Lower leg skin (tissue), 4 donors: ENCODE data around the gene PRKAR1A. TPM values are rescaled to one million over a fixed set of nuclear protein-coding genes. Genes with fewer than 3 reads are reported as not detected.
A peak's percentile ranks its signal among the peaks of the same experiment; 100 is the strongest.

ENCODE experiments used
- DNase-seq, 2 donors: peaks; one replicate each; pipeline ENCODE4 v3.0.0-alpha.2; 2019; ENCODE audit warnings: low spot score in 2 of 2
- H3K4me3 ChIP-seq: fragments of 200-600 bp; sonication (generic); 2 replicates; pipeline ENCODE4 v1.5.1; 2017; ENCODE audit warnings: mild to moderate bottlenecking, low read depth; ENCODE audit not compliant: poor library complexity, severe bottlenecking
- POLR2A ChIP-seq, 2 donors: fragments of 450-650 bp; IDR thresholded peaks; one replicate each; pipeline ENCODE4 v1.6.1; 2016 to 2017; ENCODE audit warnings: antibody characterized with exemption in 2 of 2, mild to moderate bottlenecking in 1 of 2, moderate library complexity in 1 of 2
- WGBS, 2 donors: methylation state at CpG; one replicate each; pipeline ENCODE4 v1.1.5; 2018; 5-methylcytosine and 5-hydroxymethylcytosine counted together
- intact Hi-C: fragments of 100-400 bp; cut with DNase I; formaldehyde crosslinking; loops from one replicate; pipeline ENCODE4 v1.15.0; 2023; ENCODE audit warnings: low total_unique reads
- total RNA-seq, 4 donors: library from RNA; depleted of rRNA; stranded (reverse); fragments of >200 nt; gene quantifications; one replicate each; pipeline ENCODE4 v1.1.0, GENCODE V29; 2016
- TF ChIP-seq, protein P1 (sequence below), 3 donors: fragments of 450-650 bp; IDR thresholded peaks; one replicate each; pipeline ENCODE4 v1.5.1; 2016; ENCODE audit warnings: antibody characterized with exemption in 3 of 3, mild to moderate bottlenecking in 3 of 3, moderate library complexity in 2 of 3

PRKAR1A gene
- total RNA-seq, 4 donors from 2014 or later = 198 to 214 (median 207) TPM

DNA sequence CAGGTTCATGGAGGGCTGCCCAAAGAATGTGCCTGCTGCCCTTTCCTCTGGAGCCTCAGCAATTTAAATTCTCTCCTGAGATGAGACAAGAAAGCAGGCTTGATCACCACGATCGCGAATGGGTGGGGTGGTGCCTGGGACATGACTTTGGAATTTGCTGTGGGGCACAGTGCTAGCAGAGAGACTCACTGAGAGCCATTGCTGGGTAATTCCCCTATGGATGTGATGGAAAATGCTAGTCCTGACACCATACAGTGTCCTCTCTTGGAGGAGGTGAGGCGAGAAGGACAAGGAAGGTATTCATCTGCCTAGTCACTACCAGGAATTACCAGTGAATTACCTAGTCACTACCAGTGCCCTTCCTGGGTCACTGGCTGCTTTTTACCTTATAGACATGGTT lies 73.4 kb downstream of the PRKAR1A start:
- no peak for TF ChIP-seq POLR2A (IDR thresholded peaks at IDR 0.05)
- TF ChIP-seq, protein P1, sequence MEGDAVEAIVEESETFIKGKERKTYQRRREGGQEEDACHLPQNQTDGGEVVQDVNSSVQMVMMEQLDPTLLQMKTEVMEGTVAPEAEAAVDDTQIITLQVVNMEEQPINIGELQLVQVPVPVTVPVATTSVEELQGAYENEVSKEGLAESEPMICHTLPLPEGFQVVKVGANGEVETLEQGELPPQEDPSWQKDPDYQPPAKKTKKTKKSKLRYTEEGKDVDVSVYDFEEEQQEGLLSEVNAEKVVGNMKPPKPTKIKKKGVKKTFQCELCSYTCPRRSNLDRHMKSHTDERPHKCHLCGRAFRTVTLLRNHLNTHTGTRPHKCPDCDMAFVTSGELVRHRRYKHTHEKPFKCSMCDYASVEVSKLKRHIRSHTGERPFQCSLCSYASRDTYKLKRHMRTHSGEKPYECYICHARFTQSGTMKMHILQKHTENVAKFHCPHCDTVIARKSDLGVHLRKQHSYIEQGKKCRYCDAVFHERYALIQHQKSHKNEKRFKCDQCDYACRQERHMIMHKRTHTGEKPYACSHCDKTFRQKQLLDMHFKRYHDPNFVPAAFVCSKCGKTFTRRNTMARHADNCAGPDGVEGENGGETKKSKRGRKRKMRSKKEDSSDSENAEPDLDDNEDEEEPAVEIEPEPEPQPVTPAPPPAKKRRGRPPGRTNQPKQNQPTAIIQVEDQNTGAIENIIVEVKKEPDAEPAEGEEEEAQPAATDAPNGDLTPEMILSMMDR (IDR thresholded peaks at IDR 0.05) = no peak
- WGBS, 2 donors = 39 to 47% methylated on average over 4 of the region's 4 CpGs

DNA sequence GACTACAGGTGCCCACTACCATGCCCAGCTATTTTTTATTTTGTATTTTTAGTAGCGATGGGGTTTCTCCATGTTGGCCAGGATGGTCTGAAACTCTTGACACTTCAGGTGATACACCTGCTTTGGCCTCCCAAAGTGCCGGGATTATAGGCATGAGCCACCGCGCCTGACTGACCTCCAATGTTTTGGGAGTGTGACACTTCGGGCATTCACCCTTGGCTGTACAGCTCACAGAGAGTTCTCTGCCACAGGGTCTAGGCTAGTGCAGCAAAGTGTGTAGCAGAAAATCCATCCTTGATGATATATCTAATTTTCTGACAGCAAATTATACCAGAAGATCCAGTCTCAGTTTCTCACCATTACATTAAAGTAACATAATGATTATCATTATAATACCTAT lies 74.8 kb downstream of the PRKAR1A start:
- intact Hi-C loops = no loop called here
- TF ChIP-seq, protein P1 (IDR thresholded peaks at IDR 0.05) = no peak
- TF ChIP-seq POLR2A (IDR thresholded peaks at IDR 0.05) = no peak
- peak in 1 of 2 donors; percentile 52 for DNase-seq
- H3K4me3 ChIP-seq = no peak overlapping the region
- 99 to 100% methylated on average over 5 of the region's 5 CpGs for WGBS, 2 donors

More for the DNA sequence above, 73.4 kb downstream of the PRKAR1A start:
- peak in 1 of 2 donors; percentile 68 for DNase-seq
- intact Hi-C loops = no loop called here
- no peak overlapping the region for H3K4me3 ChIP-seq

DNA sequence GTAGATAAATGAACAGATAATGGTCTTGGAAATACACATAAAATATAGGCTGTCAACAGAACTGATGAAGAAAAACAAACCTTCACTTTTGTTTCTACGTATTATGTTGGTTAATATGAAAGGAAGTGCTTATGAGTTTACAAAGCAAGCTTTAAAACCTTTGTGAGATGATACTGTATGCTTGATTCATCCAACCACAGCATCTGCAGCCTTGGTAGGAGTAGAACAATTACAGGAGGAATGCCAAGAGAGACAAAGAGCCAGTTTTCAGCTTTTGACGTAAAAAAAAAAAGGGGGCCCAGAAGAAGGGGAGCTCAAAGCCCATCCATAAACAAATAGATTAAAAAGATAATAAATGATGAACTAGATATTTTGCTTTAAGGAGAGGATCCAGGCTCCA lies 75.6 kb downstream of the PRKAR1A start:
- TF ChIP-seq, protein P1 (IDR thresholded peaks at IDR 0.05) = no peak
- TF ChIP-seq POLR2A (IDR thresholded peaks at IDR 0.05) = no peak
- intact Hi-C loops = no loop called here
- DNase-seq = no peak
- H3K4me3 ChIP-seq = no peak overlapping the region
- 78 to 86% methylated on average over 2 of the region's 2 CpGs for WGBS, 2 donors

DNA sequence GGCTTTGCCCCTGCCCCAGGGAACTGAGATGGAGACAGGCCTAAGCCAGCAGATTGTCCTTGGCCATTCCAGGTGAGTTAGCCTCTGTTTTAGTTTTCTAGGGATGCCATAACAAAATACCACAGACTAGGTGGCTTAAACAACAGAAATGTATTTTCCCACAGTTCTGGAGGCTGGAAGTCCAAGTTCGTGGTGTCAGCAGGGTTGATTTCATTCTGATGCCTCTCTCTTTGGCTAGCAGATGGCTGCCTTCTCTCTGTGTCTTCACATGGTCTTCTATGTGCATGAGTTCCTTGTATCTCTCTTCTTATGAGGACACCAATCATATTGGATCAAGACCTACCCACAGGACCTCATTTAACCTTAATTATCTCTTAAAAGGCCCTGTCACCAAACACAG lies 76.1 kb downstream of the PRKAR1A start:
- WGBS, 2 donors = 85 to 87% methylated on average over 1 of the region's 1 CpG
- DNase-seq = no peak
- TF ChIP-seq, protein P1 (IDR thresholded peaks at IDR 0.05) = no peak
- no peak for TF ChIP-seq POLR2A (IDR thresholded peaks at IDR 0.05)
- H3K4me3 ChIP-seq = no peak overlapping the region
- intact Hi-C loops = no loop called here

DNA sequence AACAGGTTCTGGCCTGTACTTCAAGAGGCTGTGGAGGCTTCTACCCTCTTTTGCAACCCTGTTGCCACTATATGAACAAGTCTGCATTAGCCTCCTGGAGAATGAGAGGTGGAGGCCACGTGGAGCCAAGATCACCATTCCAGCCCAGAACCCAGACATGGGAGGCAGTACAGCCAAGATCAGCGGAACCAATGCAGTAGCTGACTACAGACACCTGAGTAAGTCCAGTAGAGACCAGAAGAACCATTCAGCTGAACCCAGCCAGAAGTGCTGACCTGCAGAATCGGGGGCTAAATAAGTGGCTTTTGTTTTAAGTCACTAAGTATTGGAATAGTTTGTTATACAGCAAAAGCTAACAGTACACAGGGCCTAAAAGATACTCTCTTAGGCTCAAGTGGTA lies 76.9 kb downstream of the PRKAR1A start:
- 97% methylated on average over 3 of the region's 3 CpGs for WGBS, 2 donors
- DNase-seq = no peak
- TF ChIP-seq, protein P1 (IDR thresholded peaks at IDR 0.05) = no peak
- no peak for TF ChIP-seq POLR2A (IDR thresholded peaks at IDR 0.05)
- intact Hi-C loops = no loop called here
- H3K4me3 ChIP-seq = no peak overlapping the region

DNA sequence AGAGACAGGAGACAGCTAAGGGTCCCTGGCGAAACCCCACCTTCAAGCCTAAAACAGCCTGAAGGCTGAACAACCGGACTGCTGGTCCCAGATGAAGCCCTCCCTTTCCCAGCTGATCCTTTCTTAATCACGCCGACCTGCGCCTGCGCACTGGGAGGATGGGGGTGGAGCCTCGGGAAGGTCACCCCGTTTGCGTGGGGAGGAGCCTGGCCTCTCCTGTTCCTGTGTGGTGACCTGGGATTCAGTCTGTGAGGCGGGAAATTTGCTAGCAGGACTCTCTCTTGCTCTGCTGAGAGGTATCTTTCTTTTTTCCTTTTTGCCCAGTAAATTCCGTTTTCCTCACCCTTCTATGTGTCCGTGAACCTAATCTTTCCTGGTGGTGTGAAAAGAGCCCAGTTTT lies 79.4 kb downstream of the PRKAR1A start:
- no peak for DNase-seq
- intact Hi-C loops = no loop called here
- TF ChIP-seq POLR2A (IDR thresholded peaks at IDR 0.05) = no peak
- TF ChIP-seq, protein P1 (IDR thresholded peaks at IDR 0.05) = no peak
- no peak overlapping the region for H3K4me3 ChIP-seq
- WGBS, 2 donors = 71 to 81% methylated on average over 12 of the region's 12 CpGs
